SJCRH30 (cell line): ENCODE results near the gene PARPBP. TPM values are rescaled to one million over a fixed set of nuclear protein-coding genes. Genes with fewer than 3 reads are reported as not detected.
A peak's percentile ranks its signal among the peaks of the same experiment; 100 is the strongest.
"Not testable (repeated sequence)": the region's sequence is repeated elsewhere in the genome, so short reads cannot be mapped to it uniquely, and the experiment has no call there.

ENCODE experiments used
- DNase-seq, 2 experiments: peaks; one replicate each; pipeline ENCODE4 v3.0.0-alpha.2; 2015 to 2020
- H3K27ac ChIP-seq: fragments of 250-450 bp; sonication (Bioruptor Pico); 2 replicates; pipeline ENCODE4 v1.5.1; 2020; ENCODE audit warnings: mild to moderate bottlenecking, moderate library complexity
- H3K27me3 ChIP-seq: fragments of 250-450 bp; sonication (Bioruptor Pico); 2 replicates; pipeline ENCODE4 v1.5.1; 2020; ENCODE audit warnings: mild to moderate bottlenecking, moderate library complexity
- H3K36me3 ChIP-seq: fragments of 250-450 bp; sonication (Bioruptor Pico); 2 replicates; pipeline ENCODE4 v1.5.1; 2020; ENCODE audit warnings: mild to moderate bottlenecking, moderate library complexity
- H3K4me1 ChIP-seq: fragments of 250-450 bp; sonication (Bioruptor Pico); 2 replicates; pipeline ENCODE4 v1.5.1; 2020; ENCODE audit warnings: mild to moderate bottlenecking, moderate library complexity
- H3K4me3 ChIP-seq: fragments of 250-450 bp; sonication (Bioruptor Pico); 2 replicates; pipeline ENCODE4 v1.5.1; 2020; ENCODE audit warnings: mild to moderate bottlenecking, moderate library complexity
- H3K9me3 ChIP-seq: fragments of 250-450 bp; sonication (Bioruptor Pico); replicated peaks from 2 replicates; pipeline ENCODE4 v1.5.1; 2020; ENCODE audit warnings: mild to moderate bottlenecking, moderate library complexity
- total RNA-seq: library from RNA; depleted of rRNA; stranded (reverse); fragments of >200 nt; shearing (Covaris generic); gene quantifications from 2 replicates; pipeline ENCODE4 v1.2.3, GENCODE V29; 2014

The PARPBP gene
- total RNA-seq, 1 experiment from 2014 or later: 59.8 TPM

DNA sequence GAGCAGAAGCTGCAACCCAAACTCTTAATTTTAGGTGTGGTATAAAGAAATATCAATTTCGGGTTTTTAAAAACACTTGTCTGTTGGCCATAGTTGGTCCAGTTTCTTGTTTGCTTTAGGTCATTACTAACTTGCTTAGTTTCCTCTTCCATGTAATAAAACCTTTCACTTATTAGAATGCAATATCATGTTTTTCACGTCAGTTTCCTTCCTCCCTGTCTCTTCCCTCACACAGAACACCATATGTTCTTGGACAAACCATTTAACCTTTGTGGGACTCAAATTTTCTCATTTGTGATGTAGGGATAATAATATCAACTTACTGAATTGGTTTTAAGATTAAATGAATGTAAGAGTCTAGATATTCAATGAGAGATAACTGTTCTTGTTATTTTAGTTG, 54.8 kb downstream of the PARPBP start:
- Histone ChIP-seq H3K4me1 (no peaks in the 10 kb centered on the region), H3K27me3 (no peaks in the 10 kb centered on the region), H3K36me3 (peaks cover 11% of the 10 kb centered on the region)

DNA sequence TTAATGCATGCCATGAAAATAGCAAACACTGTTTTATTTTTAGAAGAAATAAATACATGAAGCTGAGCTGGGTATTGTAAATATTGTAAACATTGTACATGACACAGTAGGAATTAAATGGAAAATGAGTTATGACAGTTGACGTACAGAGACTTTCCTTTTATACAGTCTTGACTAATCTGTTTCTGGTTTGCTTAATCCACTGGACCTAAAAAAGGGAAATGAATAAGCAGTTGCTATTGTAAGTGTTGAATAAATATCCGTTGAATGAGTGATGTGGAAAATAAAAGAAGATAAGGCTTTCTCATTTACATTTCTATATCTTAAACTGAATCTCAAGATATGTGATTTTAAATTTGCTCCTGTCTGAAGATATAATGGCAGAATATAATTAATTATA, 62.7 kb downstream of the PARPBP start:
- no peak for DNase-seq
- H3K36me3 ChIP-seq: peaks cover 3% of the 10 kb centered on the region; the same call in 1 of the 2 replicates
- no peaks in the 10 kb centered on the region for H3K9me3 ChIP-seq
- no peak overlapping the region for H3K27ac ChIP-seq
- no peaks in the 10 kb centered on the region for H3K4me1 ChIP-seq
- H3K27me3 ChIP-seq: no peaks in the 10 kb centered on the region
- no peak overlapping the region for H3K4me3 ChIP-seq

More for the DNA sequence above, 54.8 kb downstream of the PARPBP start:
- no peak for DNase-seq
- H3K4me3 ChIP-seq: no peak overlapping the region
- no peaks in the 10 kb centered on the region for H3K9me3 ChIP-seq
- no peak overlapping the region for H3K27ac ChIP-seq

DNA sequence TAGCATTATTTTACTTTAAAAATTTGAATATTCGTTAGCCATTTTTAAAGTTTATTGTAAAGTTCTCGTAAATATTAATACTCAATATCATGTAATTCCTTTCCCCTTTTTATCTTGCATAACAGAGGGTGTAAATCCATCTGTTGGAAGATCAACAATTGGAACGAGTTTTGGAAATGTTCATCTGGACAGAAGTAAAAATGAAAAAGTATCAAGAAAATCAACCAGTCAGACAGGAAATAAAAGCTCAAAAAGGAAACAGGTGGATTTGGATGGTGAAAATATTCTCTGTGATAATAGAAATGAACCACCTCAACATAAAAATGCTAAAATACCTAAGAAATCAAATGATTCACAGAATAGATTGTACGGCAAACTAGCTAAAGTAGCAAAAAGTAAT, 75.8 kb downstream of the PARPBP start:
- Histone ChIP-seq H3K4me1 (no peaks in the 10 kb centered on the region), H3K4me3 (no peak overlapping the region), H3K27me3 (no peaks in the 10 kb centered on the region), H3K9me3 (no peaks in the 10 kb centered on the region), H3K27ac (no peak overlapping the region), H3K36me3 (peaks cover 12% of the 10 kb centered on the region)
- no peak for DNase-seq

DNA sequence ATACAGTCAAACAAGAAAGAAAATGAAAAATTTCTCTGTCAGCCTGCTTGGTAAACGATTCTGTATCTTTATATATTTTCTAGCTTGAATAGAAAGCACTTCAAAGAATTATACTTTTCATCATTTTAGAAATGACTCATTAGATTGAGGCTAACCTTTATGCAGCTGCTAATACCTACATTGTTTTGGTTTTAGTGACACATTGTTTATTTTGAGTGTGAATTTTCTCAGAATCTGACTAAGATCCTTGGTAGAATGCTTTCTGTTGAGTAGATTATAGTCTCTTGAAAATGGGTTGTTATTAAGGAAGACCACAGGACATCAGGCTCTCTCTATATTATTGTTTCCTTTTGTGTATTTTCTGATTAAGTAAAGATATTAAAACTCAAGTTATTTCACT, 77.8 kb downstream of the PARPBP start, which contains the start of gene PMCH:
PMCH (minus strand) TSS at position 45 of the 400 bp plus-strand sequence. CDS start 63 bp downstream, outside the sequence.
- H3K4me3 ChIP-seq: no peak within 1 kb of the TSS
- no peak for DNase-seq
- H3K9me3 ChIP-seq: no peaks in the 10 kb centered on the region
- no peak within 1 kb of the TSS for H3K27ac ChIP-seq
- no peaks in the 10 kb centered on the region for H3K27me3 ChIP-seq
- no peaks in the 10 kb centered on the region for H3K4me1 ChIP-seq
- H3K36me3 ChIP-seq: peaks cover 12% of the 10 kb centered on the region

DNA sequence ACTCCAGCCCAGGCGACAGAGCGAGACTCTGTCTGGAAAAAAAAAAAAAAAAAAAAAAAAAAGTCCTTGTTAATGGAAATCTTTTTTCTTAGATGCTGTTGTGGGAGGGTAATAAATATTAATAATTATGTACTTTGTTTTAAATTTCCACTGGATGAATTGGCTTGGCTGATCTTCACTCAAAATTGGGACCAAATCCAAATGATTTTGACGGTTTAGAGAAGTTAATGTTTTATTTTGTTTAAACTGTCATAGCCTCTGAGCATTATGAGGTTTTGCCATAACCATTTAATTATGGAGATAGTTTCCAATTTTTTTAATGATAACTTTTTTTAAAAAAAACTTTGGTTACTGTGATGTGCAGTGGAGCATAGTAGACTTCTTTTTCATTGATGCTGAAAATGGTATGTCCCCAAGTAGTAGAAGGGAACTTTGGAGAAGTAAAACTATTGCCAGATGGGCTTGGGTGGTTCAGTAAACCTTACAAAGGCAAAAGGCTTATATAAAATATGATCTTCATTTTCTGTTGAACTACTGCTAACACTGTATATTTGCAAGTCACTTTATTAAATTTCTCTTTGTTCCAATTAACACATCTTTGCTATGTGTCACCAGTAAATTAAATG, 81.6 kb downstream of the PARPBP start:
- peaks cover 7% of the 10 kb centered on the region; the same call in 1 of the 2 replicates for H3K36me3 ChIP-seq
- DNase-seq: no peak
- H3K4me1 ChIP-seq: no peaks in the 10 kb centered on the region
- no peaks in the 10 kb centered on the region for H3K9me3 ChIP-seq
- H3K27ac ChIP-seq: no peak overlapping the region
- no peak overlapping the region for H3K4me3 ChIP-seq
- H3K27me3 ChIP-seq: no peaks in the 10 kb centered on the region

DNA sequence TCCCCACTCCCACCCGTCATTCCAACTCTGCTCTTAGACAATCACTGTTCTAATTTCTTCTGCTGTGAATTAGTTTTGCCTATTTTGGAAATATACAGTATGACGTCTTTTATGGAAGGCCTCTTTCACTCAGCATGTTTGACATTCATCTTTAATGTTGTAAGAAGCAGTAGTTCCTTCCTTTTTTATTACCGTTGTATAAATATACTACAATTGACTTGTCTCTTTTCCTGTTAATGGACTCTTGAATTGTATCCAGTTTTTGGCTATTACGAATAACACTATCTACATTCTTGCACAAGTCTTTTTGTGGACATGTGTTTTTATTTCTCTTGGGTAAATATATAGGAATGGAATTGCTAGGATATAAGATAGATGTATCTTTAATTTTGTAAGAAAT, 82.6 kb downstream of the PARPBP start:
- Histone ChIP-seq H3K27ac (no peak overlapping the region), H3K36me3 (peaks cover 9% of the 10 kb centered on the region), H3K9me3 (no peaks in the 10 kb centered on the region), H3K4me1 (no peaks in the 10 kb centered on the region), H3K4me3 (no peak overlapping the region), H3K27me3 (no peaks in the 10 kb centered on the region)
- DNase-seq: no peak

DNA sequence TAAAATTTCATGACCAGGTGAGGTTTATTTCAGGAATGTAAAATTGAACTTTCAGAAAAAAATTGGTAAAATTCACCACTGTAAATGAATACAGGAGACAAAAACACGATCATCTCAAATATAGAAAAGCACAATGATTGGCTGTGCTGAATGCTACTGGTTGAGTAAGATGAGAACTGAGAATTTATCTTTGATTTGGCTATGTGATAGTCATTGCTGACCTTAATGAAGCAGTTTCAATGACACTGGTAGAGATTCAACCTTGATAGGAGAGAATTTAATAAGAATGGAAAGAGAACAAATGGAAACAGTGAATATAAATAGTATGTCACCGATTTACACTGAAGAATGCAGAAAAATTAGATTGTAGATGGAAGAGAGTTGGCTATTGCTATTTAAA, 84.0 kb downstream of the PARPBP start:
- Histone ChIP-seq H3K9me3 (no peaks in the 10 kb centered on the region), H3K36me3 (peaks cover 12% of the 10 kb centered on the region), H3K4me3 (no peak overlapping the region), H3K27me3 (no peaks in the 10 kb centered on the region), H3K27ac (no peak overlapping the region), H3K4me1 (no peaks in the 10 kb centered on the region)
- DNase-seq: no peak

DNA sequence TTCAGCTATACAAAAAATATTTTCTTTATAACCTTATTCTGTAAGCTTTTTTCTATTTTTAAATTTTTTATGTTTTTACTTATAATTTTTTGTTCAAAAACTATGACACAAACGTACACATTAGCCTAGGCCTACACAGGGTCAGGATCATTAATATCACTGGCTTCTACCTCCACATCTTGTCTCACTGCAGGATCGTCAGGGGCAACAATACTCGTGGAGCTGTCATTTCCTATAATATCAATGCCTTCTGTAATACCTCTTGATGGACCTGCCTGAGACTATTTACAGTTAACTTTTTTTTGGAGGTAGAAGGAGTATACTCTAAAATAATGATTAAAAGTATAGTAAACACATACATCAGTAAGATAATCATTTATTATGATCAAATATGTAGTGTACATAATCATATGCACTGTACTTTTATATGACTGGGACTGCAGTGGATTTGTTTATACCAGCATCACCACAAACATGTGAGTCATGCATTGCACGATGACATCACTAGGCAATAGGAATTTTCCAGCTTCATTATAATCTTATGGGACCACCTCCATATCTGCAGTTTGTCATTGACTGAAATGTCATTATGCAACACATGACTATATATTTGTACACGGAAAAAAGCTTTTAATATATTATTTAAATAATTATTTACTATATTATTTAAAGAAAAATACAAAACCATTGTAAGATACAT, 96.2 kb downstream of the PARPBP start:
- no peaks in the 10 kb centered on the region; the same call in 1 of the 2 replicates for H3K9me3 ChIP-seq
- H3K4me3 ChIP-seq: no peak overlapping the region
- no peaks in the 10 kb centered on the region for H3K27me3 ChIP-seq
- H3K27ac ChIP-seq: no peak overlapping the region
- H3K36me3 ChIP-seq: no peaks in the 10 kb centered on the region
- peak in 1 of 2 experiments; percentile 9 for DNase-seq
- no peaks in the 10 kb centered on the region for H3K4me1 ChIP-seq

DNA sequence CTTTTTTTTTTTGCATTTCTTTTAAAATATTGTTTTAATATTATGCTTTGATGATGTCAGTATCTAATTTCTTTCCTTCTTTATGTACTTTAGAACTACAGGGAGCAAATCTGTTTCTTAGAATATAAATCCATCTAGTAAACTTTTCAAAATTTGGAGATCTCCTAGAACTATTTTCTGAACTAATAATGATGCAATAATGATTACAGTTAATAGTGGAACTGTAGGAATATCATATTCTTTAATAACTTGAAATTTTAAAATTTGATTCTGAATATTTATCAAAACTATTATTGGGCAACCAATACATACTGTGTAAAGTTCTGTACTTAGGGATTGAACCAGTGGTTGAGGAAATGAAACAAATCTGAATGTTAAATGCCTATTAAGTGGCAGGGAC, 100.8 kb downstream of the PARPBP start:
- H3K4me3 ChIP-seq: no peak overlapping the region
- no peak for DNase-seq
- H3K4me1 ChIP-seq: no peaks in the 10 kb centered on the region
- no peak overlapping the region for H3K27ac ChIP-seq
- H3K36me3 ChIP-seq: no peaks in the 10 kb centered on the region
- H3K27me3 ChIP-seq: no peaks in the 10 kb centered on the region
- H3K9me3 ChIP-seq: no peaks in the 10 kb centered on the region

DNA sequence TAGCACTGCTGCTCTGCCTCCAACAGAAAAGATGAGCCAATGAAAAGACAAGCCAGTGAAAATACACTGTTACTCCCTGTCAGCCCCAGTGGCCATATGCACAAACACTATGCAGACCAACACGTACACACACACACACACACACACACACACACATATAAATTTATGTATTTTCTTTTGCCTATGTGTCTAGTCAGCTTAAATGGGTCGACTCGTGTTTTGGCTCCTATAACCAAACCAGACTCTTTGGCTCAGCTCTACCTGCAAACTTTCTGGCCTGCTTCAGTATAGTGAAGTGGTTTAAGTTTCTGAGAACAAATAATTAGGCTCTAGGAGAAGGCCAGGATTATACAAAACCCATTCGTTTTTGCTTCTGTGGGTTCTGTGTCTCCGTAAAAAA, 108.0 kb downstream of the PARPBP start:
- no peaks in the 10 kb centered on the region for H3K4me1 ChIP-seq
- no peak overlapping the region for H3K4me3 ChIP-seq
- no peak overlapping the region for H3K27ac ChIP-seq
- H3K27me3 ChIP-seq: no peaks in the 10 kb centered on the region
- no peaks in the 10 kb centered on the region for H3K36me3 ChIP-seq
- DNase-seq: no peak
- H3K9me3 ChIP-seq: no peaks in the 10 kb centered on the region

DNA sequence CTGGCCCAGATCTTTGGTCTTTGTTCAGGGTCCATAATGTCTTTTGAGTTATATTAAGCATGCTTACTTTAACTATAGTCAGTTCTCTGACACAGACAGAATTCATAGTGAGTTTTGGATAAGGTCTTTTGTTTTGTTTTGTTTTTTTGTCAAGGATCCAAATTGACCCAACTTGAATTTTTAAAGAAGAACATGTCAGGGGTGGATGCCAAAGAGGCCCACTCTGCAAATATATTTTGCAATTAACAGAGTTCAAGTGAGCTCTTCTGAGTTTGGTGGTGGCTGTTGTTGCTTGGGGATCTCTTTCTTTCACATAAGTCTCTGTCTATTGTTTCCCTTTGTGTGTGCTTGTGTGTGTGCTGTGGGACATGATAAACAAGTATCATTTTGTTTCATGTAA, 112.1 kb downstream of the PARPBP start:
- Histone ChIP-seq H3K36me3 (no peaks in the 10 kb centered on the region), H3K4me1 (no peaks in the 10 kb centered on the region), H3K27me3 (no peaks in the 10 kb centered on the region), H3K4me3 (no peak overlapping the region), H3K27ac (no peak overlapping the region), H3K9me3 (no peaks in the 10 kb centered on the region)
- no peak for DNase-seq

DNA sequence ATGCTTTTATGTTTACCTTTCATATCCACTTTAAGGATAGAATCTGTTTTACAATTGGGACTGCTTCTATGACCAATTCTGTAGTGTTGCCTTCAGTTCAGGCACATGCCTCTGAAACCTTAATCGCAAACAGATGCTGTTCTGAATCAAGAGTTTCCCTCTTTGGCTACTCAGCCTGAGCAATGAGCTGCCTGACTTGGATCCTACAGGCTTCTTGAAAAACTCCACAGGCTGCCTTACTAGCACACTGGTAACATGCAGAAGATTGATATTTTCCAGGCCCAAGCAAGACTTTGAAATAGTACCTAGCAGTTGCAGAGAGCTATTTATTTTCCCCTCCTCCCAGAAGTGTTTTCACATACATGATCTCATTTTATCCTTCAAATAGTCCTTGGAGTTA, 112.5 kb downstream of the PARPBP start:
- no peak overlapping the region for H3K27ac ChIP-seq
- H3K4me3 ChIP-seq: no peak overlapping the region
- no peaks in the 10 kb centered on the region for H3K4me1 ChIP-seq
- no peaks in the 10 kb centered on the region for H3K27me3 ChIP-seq
- no peaks in the 10 kb centered on the region for H3K9me3 ChIP-seq
- DNase-seq: no peak
- H3K36me3 ChIP-seq: no peaks in the 10 kb centered on the region

DNA sequence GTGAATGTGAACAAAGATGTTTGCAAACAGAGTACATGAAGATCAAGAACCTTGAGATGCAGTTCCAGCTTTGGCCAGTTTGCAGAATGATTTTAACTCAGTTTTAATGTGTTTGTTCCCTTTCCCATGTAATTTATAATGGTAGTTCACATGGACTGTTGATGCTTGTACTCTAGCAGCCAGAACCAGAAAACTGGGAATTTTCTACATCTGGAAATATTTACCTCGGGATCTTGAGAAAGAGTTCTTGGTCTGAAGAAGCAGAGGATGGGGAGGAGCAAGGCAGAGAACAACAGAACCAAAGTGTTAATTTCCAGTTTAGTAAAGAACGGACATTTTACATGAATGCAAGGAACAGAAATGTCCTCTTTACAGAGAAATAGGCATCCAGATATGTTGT, 114.6 kb downstream of the PARPBP start:
- no peak overlapping the region for H3K27ac ChIP-seq
- no peaks in the 10 kb centered on the region for H3K4me1 ChIP-seq
- no peaks in the 10 kb centered on the region for H3K27me3 ChIP-seq
- no peaks in the 10 kb centered on the region for H3K36me3 ChIP-seq
- no peak for DNase-seq
- no peak overlapping the region for H3K4me3 ChIP-seq
- no peaks in the 10 kb centered on the region for H3K9me3 ChIP-seq

DNA sequence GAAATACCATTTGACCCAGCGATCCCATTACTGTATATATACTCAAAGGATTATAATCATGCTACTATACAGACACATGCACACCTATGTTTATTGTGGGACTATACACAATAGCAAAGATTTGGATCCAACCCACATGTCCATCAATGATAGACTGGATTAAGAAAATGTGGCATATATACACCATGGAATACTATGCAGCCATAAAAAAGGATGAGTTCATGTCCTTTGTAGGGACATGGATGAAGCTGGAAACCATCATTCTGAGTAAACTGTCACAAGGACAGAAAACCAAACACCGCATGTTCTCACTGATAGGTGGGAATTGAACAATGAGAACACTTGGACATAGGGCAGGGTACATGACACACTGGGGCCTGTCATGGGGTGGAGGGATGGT, 120.9 kb downstream of the PARPBP start:
- not testable (repeated sequence) for DNase-seq, H3K4me3 ChIP-seq, H3K4me1 ChIP-seq, H3K9me3 ChIP-seq, H3K27ac ChIP-seq, H3K36me3 ChIP-seq, H3K27me3 ChIP-seq
